BLaER1 treated with 17β-estradiol and CSF1 and Interleukin-3, amounts not matched to agents 10 nM and 100 nM (cell line): Measurements from ENCODE around the gene CD300A.
"Not testable (repeated sequence)": the region's sequence is repeated elsewhere in the genome, so short reads cannot be mapped to it uniquely, and the experiment has no call there.

Source experiments
- H3K27ac ChIP-seq, 11 experiments: shearing (Covaris generic); formaldehyde crosslinking; 2 replicates each; pipeline ENCODE4 v1.8.1; 2022
- H3K27me3 ChIP-seq, 11 experiments: shearing (Covaris generic); formaldehyde crosslinking; 2 replicates each; pipeline ENCODE4 v1.8.1; 2022
- H3K36me3 ChIP-seq, 11 experiments: shearing (Covaris generic); formaldehyde crosslinking; 2 replicates each; pipeline ENCODE4 v1.8.1; 2022
- H3K4me1 ChIP-seq, 10 experiments: shearing (Covaris generic); formaldehyde crosslinking; 2 replicates each; pipeline ENCODE4 v1.8.1; 2022
- H3K4me2 ChIP-seq, 11 experiments: shearing (Covaris generic); formaldehyde crosslinking; 2 replicates each; pipeline ENCODE4 v1.8.1; 2022
- H3K4me3 ChIP-seq, 10 experiments: shearing (Covaris generic); formaldehyde crosslinking; 2 replicates each; pipeline ENCODE4 v1.8.1; 2022
- H3K9ac ChIP-seq, 11 experiments: shearing (Covaris generic); formaldehyde crosslinking; 2 replicates each; pipeline ENCODE4 v1.8.1; 2022
- H3K9me3 ChIP-seq, 11 experiments: shearing (Covaris generic); formaldehyde crosslinking; replicated peaks in 1 of 11; 2 replicates each; pipeline ENCODE4 v1.8.1; 2022
- H4K20me1 ChIP-seq, 11 experiments: shearing (Covaris generic); formaldehyde crosslinking; 2 replicates each; pipeline ENCODE4 v1.8.1; 2022
- Cebpa-rat ChIP-seq, 11 experiments: shearing (Covaris generic); IDR thresholded peaks; 2 replicates each; pipeline ENCODE4 v1.8.1; 2022

The CD300A gene

GRCh38 chr17:74484066-74484465 lies 17.6 kb downstream of the CD300A start:
- no peak for TF ChIP-seq Cebpa-rat (IDR thresholded peaks at IDR 0.05)
- Histone ChIP-seq H3K36me3 (peaks cover 0 to 88% (median 0%) of the 10 kb centered on the region in 11 experiments; a peak in 6 of 22 replicates), H4K20me1 (no peaks in the 10 kb centered on the region; a peak in 1 of 22 replicates), H3K9ac (no peak overlapping the region), H3K4me3 (no peak overlapping the region), H3K4me2 (no peak overlapping the region), H3K27ac (no peak overlapping the region), H3K9me3 (peaks cover 12 to 21% (median 16%) of the 10 kb centered on the region in 11 experiments; a peak in 21 of 22 replicates), H3K4me1 (peaks cover 14 to 26% (median 14%) of the 10 kb centered on the region in 10 experiments), H3K27me3 (no peaks in the 10 kb centered on the region)

GRCh38 chr17:74485022-74485743 lies 18.7 kb downstream of the CD300A start:
- H3K27me3 ChIP-seq: no peaks in the 10 kb centered on the region
- H3K9ac ChIP-seq: no peak overlapping the region
- H3K4me2 ChIP-seq: no peak overlapping the region; a peak in 1 of 22 replicates

GRCh38 chr17:74485841-74486240 lies 19.4 kb downstream of the CD300A start:
- H3K27me3 ChIP-seq: no peaks in the 10 kb centered on the region
- no peak overlapping the region for H3K27ac ChIP-seq
- no peaks in the 10 kb centered on the region; a peak in 1 of 22 replicates for H4K20me1 ChIP-seq
- peaks cover 12 to 21% (median 17%) of the 10 kb centered on the region in 11 experiments; a peak in 21 of 22 replicates for H3K9me3 ChIP-seq
- no peak overlapping the region for H3K9ac ChIP-seq
- H3K36me3 ChIP-seq: peaks cover 0 to 77% (median 0%) of the 10 kb centered on the region in 11 experiments; a peak in 6 of 22 replicates
- peak overlapping the region in 1 of 11 experiments; percentile 10; a peak in 1 of 22 replicates for H3K4me2 ChIP-seq
- H3K4me3 ChIP-seq: no peak overlapping the region
- TF ChIP-seq Cebpa-rat (IDR thresholded peaks at IDR 0.05): no peak
- H3K4me1 ChIP-seq: peaks cover 0 to 8% (median 0%) of the 10 kb centered on the region in 10 experiments; a peak in 5 of 20 replicates

More at GRCh38 chr17:74485022-74485743, 18.7 kb downstream of the CD300A start:
- H3K9me3 ChIP-seq: peaks cover 12 to 21% (median 17%) of the 10 kb centered on the region in 11 experiments; a peak in 21 of 22 replicates
- H3K36me3 ChIP-seq: peaks cover 0 to 84% (median 0%) of the 10 kb centered on the region in 11 experiments; a peak in 6 of 22 replicates
- H3K4me3 ChIP-seq: no peak overlapping the region
- no peaks in the 10 kb centered on the region; a peak in 1 of 22 replicates for H4K20me1 ChIP-seq
- H3K27ac ChIP-seq: no peak overlapping the region
- peaks cover 2 to 14% (median 3%) of the 10 kb centered on the region in 10 experiments; a peak in 17 of 20 replicates for H3K4me1 ChIP-seq
- TF ChIP-seq Cebpa-rat (IDR thresholded peaks at IDR 0.05): no peak

- H3K4me3 ChIP-seq, H3K4me2 ChIP-seq, H4K20me1 ChIP-seq, H3K27me3 ChIP-seq, H3K27ac ChIP-seq, H3K9ac ChIP-seq: not testable (repeated sequence)
- H3K4me1 ChIP-seq: peaks cover 0 to 27% (median 4%) of the 10 kb centered on the region in 10 experiments; a peak in 10 of 20 replicates
- H3K36me3 ChIP-seq: peaks cover 0 to 53% (median 0%) of the 10 kb centered on the region in 11 experiments; a peak in 6 of 22 replicates
- peaks cover 12 to 21% (median 17%) of the 10 kb centered on the region in 11 experiments; a peak in 21 of 22 replicates for H3K9me3 ChIP-seq
Observed at GRCh38 chr17:74488276-74488675, 21.8 kb downstream of the CD300A start.

DNA sequence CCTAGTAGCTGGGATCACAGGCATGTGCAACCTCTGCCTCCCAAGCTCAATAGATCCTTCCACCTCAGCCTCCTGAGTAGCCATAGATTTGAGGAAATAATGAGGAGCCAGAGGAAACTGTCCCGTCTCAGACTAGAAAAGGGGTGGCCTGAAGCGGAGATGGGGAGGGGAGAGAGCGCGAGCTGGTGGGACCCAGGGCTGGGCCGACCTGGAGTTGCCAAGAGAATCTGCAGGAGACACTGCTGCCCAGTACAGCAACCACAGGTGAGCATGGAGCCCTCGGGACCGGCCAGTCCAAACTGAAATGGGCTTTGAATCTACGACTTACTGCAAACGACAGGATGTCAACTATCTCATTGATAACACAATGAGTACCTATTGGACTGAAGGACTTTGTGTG lies 24.3 kb downstream of the CD300A start:
- Histone ChIP-seq H3K4me2 (peak overlapping the region in 2 of 11 experiments; percentile 72 to 73; a peak in 2 of 22 replicates), H3K4me1 (peaks cover 0 to 35% (median 14%) of the 10 kb centered on the region in 10 experiments; a peak in 12 of 20 replicates), H3K27me3 (no peaks in the 10 kb centered on the region), H3K36me3 (peaks cover 0 to 29% (median 0%) of the 10 kb centered on the region in 11 experiments; a peak in 4 of 22 replicates), H4K20me1 (no peaks in the 10 kb centered on the region), H3K9me3 (peaks cover 12 to 21% (median 17%) of the 10 kb centered on the region in 11 experiments; a peak in 21 of 22 replicates), H3K4me3 (no peak overlapping the region), H3K9ac (no peak overlapping the region), H3K27ac (no peak overlapping the region)
- no peak for TF ChIP-seq Cebpa-rat (IDR thresholded peaks at IDR 0.05)

DNA sequence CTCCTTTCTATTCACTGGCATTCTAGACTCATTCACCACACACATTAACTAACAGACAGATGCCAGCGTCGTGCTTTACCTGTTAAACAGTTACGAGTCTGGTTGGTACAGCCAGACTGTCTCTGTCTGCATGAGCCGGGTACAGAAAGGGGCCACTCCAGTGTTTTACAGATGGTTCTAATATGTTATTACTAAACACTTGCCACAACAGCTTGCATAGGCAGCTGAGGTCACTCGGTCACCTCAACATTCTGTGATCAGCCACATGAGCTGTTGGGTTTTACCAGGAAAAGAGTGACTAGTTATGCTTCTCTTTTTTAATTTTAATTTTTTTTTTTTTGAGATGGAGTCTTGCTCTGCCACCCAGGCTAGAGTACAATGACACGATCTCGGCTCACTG lies 25.2 kb downstream of the CD300A start:
- H3K27ac ChIP-seq: no peak overlapping the region
- no peaks in the 10 kb centered on the region for H4K20me1 ChIP-seq
- peaks cover 0 to 19% (median 0%) of the 10 kb centered on the region in 11 experiments; a peak in 4 of 22 replicates for H3K36me3 ChIP-seq
- no peaks in the 10 kb centered on the region for H3K27me3 ChIP-seq
- H3K9ac ChIP-seq: peak overlapping the region in 2 of 11 experiments; percentile 1 to 4; a peak in 2 of 22 replicates
- peak overlapping the region in 5 of 11 experiments; percentile 1 to 73 (median 52); a peak in 7 of 22 replicates for H3K4me2 ChIP-seq
- peaks cover 0 to 41% (median 16%) of the 10 kb centered on the region in 10 experiments; a peak in 12 of 20 replicates for H3K4me1 ChIP-seq
- TF ChIP-seq Cebpa-rat (IDR thresholded peaks at IDR 0.05): no peak
- H3K9me3 ChIP-seq: peaks cover 12 to 21% (median 17%) of the 10 kb centered on the region in 11 experiments; a peak in 21 of 22 replicates
- H3K4me3 ChIP-seq: no peak overlapping the region

GRCh38 chr17:74493331-74493833 lies 26.9 kb downstream of the CD300A start:
- peak overlapping the region in 2 of 11 experiments; percentile 20 to 42; a peak in 1 of 22 replicates for H3K4me2 ChIP-seq
- H4K20me1 ChIP-seq: no peaks in the 10 kb centered on the region
- peaks cover 5 to 52% (median 25%) of the 10 kb centered on the region in 10 experiments; a peak in 14 of 20 replicates for H3K4me1 ChIP-seq
- H3K9ac ChIP-seq: no peak overlapping the region
- H3K9me3 ChIP-seq: peaks cover 5 to 8% (median 6%) of the 10 kb centered on the region in 11 experiments; a peak in 21 of 22 replicates
- no peak for TF ChIP-seq Cebpa-rat (IDR thresholded peaks at IDR 0.05)
- no peak overlapping the region for H3K4me3 ChIP-seq
- no peaks in the 10 kb centered on the region for H3K27me3 ChIP-seq
- H3K27ac ChIP-seq: no peak overlapping the region
- H3K36me3 ChIP-seq: peaks cover 0 to 2% (median 0%) of the 10 kb centered on the region in 11 experiments; a peak in 1 of 22 replicates

DNA sequence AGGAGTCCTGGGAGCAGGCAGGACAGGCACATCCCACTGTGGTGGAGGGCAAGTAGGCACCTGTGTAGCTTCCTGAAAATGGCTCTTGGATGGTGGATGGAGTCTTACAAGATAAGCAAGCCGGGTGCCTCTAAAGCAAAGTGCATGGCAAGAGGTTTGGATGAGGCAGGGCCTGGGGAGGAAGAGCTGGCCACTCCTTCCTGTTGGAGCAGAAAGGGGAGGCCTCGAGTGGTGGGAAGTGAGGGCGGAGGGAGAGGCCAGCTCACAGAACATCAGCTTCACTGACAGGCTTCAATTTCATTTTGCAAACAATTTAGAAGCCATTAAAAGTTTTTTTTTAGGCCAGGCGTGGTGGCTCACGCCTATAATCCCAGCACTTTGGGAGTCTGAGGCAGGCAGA lies 31.0 kb downstream of the CD300A start:
- Histone ChIP-seq H3K4me2 (peak overlapping the region in 6 of 11 experiments; percentile 13 to 65 (median 52); a peak in 11 of 22 replicates), H4K20me1 (no peaks in the 10 kb centered on the region)

GRCh38 chr17:74499992-74500391 lies 33.6 kb downstream of the CD300A start:
- H3K4me2 ChIP-seq: no peak overlapping the region
- no peaks in the 10 kb centered on the region for H3K36me3 ChIP-seq
- H3K9ac ChIP-seq: no peak overlapping the region
- H3K9me3 ChIP-seq: no peaks in the 10 kb centered on the region
- peaks cover under 1 to 23% (median 13%) of the 10 kb centered on the region in 10 experiments; a peak in 14 of 20 replicates for H3K4me1 ChIP-seq
- TF ChIP-seq Cebpa-rat (IDR thresholded peaks at IDR 0.05): no peak
- H3K27ac ChIP-seq: no peak overlapping the region
- H4K20me1 ChIP-seq: no peaks in the 10 kb centered on the region
- no peaks in the 10 kb centered on the region for H3K27me3 ChIP-seq
- no peak overlapping the region for H3K4me3 ChIP-seq

More for the DNA sequence above, 31.0 kb downstream of the CD300A start:
- no peak for TF ChIP-seq Cebpa-rat (IDR thresholded peaks at IDR 0.05)
- Histone ChIP-seq H3K9ac (no peak overlapping the region), H3K27ac (no peak overlapping the region), H3K4me1 (peaks cover 5 to 36% (median 19%) of the 10 kb centered on the region in 10 experiments; a peak in 14 of 20 replicates), H3K4me3 (no peak overlapping the region), H3K9me3 (no peaks in the 10 kb centered on the region), H3K36me3 (no peaks in the 10 kb centered on the region), H3K27me3 (no peaks in the 10 kb centered on the region)
